Right hindlimb (tissue), 1 donor: Measurements from ENCODE around the gene MARK2.
A peak's percentile ranks its signal among the peaks of the same experiment; 100 is the strongest.

Source experiments
- DNase-seq: peaks from one replicate; pipeline ENCODE4 v3.0.0-alpha.2; 2018

MARK2 gene

DNA sequence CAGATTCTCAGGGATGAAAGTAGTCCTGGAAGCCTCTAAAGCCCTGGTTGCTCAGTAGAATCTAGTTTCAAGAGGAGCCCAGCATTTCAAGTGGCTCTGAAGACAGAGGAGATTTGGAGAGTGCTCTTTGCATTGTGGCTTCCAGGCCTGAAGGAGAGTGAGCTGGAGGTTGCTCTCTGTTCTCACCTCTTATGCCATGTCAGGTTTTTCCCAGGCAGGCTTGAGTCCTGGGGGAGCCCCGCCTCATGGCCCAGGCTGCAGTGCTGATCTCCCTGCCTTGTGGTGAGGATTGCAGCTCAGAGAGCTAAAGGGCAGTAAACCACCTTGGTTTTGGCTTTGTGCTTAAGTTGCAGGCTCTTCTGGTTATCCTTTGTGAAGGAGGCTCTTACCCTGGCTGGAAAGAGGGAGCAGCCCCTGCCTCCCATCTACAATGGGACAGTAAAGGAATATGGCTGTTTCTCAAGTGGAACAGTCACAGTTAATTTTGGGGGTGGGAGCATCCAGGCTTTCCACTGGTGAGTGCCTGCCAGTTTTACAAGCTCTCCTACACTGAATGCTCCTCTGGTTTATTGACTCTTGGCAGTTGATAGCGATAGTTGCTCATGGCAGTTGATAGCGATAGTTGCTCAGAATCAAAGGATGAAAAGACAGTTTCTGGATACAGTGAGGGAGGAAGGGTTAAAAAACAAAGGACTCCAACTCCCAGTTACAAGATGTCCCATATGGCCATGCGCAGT, 45.5 kb downstream of the MARK2 start:
- DNase-seq: no peak

DNA sequence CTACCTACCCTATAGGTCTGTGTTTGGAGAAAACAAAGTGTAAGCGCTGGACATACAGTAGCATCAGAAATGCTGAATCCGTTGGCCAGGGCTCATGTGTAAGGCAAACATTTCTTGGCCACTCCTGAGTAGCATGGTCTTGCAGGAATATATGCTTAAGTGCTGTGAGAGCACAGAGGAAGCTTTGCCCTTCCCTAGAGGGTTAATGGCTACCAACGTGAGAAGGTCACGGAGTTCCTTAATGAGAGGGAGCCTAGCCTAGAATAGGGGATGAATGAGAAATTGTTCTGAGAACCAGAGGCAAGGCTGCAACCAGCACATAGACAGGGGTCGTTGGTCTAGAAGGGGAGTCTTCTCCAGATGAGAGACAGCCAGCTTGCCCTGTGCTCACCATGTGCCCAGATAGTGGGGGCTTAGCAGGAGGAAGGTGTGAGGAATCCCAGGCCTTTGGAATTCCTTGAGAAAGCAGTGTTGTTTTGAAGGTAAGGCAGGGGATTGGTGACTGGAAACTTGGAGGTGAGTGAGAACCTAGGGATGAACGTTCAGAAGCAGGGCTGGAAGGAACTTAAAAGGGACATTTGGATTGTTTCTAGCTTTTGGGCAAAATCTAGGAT, 48.6 kb downstream of the MARK2 start:
- no peak for DNase-seq

DNA sequence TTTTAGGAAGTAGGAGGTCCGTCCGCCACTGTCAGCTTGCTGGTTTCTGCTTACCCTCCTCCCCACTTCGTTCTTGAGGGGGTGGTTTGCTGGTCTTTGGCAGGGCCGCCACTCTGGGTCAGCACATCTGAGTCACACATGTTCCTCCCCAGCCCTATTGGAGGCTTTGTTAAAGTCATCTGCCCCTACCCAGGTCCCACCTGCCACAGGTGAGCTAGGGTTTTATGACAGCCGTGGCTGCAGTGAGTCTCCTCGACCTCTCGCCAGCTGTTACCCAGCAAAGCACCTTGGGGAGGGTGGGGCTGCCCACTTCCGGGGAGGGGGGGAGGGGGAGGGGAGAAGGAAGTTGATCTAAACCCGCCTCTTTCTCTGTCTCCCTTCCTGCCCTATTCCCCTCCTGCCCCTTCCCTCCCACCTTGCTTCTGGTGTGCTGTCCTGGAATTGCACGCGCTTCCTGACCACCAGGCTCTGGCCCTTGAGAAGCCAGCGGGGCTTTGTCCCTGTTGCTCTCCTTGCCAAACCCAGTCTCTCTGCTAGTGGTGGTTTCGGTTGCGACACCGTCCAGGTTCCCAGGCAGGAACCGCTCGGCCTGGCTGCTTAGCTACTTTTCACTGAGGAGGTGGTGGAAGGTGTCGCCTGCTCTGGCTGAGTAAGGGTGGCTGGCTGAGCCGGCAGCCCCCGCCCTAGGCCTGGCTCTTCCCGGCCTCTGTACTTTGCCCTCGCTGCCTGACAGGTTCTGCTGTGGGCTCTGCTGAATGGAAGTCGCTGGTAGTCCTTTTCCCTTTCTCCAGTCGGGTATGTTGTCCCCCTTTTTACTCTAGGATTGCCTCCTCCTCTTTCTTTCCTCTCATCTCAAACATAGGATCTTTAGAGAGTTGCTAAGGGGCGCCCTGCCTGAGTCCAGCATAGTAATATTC, 49.5 kb downstream of the MARK2 start:
- peak; percentile 55 for DNase-seq

- DNase-seq: no peak
Measured at GRCh38 chr11:63889344-63889743, 50.4 kb downstream of the MARK2 start.

- no peak for DNase-seq
Measured at GRCh38 chr11:63890368-63890767, 51.5 kb downstream of the MARK2 start.

DNA sequence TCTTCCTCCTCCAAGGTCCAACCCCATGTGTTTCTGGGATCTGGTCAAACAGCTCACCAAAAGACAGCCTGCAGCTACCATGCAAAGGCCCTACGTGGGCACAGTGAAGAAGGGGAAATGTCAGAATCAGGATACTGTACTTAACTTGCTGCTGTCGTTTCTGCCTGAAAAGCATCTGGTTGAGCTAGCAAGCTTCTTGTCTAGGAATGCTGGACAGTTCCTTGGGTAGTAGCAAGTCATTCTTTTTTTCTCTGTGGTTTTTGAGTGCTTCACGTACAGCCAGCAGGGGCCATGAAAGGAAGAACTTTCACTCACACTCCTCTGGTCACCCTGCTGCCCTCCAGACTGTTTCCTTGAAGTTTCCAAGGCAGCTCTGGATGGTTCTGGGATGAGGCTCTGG, 53.3 kb downstream of the MARK2 start:
- no peak for DNase-seq

DNA sequence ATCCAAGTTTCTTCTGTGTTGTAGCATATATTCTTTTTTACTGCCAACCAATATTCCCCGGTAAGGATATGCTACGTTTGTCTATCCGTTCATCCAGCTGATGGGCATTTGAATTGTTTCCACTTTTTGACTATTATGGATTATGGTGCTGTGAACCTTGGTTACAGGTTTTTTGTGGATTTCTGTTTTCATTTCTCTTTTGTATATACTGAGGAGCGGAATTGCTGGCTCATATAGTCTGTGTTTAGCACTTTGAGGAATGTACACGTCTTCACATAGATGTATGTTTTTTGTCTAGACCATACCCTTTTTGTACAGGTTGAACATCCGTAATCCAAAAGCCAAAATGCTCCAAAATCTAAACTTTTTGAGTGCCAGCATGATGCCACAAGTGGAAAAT, 54.4 kb downstream of the MARK2 start:
- no peak for DNase-seq

- DNase-seq: no peak
Measured at GRCh38 chr11:63896071-63896470, 57.2 kb downstream of the MARK2 start.

- no peak for DNase-seq
Measured at GRCh38 chr11:63897459-63898146, 58.7 kb downstream of the MARK2 start.

DNA sequence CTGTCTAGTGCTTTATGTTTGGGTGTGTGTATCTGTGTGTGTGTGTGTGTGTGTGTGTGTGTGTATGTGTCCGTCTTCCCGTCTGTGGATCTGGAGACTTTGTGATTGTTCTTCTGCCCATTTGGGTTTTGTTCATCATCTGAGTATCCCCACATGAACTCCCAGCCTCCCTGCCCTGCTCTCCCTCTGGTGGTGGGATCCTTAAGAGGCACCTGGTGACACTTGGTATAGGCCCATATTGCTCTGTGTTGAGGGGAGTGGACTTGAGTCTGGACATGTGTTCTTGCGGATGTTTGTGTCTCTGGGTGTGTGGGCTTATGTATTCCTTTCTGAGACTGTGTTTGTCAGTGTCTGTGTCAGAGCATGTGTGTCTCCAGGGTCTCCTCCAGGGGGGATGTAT, 62.8 kb downstream of the MARK2 start:
- DNase-seq: no peak

- no peak for DNase-seq
Measured at GRCh38 chr11:63903884-63904283, 65.0 kb downstream of the MARK2 start.

GRCh38 chr11:63904743-63905142, 65.8 kb downstream of the MARK2 start:
- DNase-seq: no peak

GRCh38 chr11:63905179-63905578, 66.3 kb downstream of the MARK2 start:
- no peak for DNase-seq

DNA sequence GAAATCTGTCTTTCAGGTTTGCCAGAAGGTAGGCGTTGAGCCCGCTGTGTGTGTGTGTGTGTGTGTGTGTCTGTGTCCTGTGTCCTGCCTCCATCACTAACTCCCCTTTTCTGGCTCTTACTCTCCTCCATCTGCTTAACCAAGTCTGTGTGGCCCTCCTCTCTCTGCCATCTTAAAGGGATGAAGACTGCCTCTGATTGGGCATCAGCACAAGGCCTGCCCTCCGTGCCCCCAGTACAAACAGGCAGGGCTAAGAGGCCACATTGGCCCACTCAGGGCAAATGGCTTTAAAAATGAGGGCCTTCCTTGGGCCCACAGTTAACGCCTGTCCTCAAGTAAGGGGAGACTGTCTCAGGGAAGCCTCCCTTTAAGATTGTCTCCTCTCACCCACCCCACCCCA, 67.2 kb downstream of the MARK2 start:
- DNase-seq: no peak

DNA sequence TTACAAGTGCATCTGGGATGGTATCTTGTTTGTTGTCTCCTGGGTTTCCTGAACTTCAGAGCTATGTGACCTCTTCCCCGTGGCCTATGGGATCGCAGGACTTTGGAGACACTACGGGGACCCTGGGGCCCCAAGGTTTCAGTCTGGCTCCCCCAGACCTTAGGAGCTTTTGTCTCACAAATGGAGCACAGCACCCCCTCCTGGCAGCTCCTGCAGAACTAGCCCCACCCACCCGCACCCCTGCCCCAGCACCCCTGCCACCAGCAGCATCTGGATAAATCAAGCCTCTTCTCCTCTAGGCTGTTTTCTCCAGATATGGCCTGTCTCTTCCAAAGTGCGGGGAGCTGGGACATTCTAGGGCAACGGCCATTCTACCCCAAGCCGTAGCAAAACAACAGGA, 67.7 kb downstream of the MARK2 start:
- no peak for DNase-seq

DNA sequence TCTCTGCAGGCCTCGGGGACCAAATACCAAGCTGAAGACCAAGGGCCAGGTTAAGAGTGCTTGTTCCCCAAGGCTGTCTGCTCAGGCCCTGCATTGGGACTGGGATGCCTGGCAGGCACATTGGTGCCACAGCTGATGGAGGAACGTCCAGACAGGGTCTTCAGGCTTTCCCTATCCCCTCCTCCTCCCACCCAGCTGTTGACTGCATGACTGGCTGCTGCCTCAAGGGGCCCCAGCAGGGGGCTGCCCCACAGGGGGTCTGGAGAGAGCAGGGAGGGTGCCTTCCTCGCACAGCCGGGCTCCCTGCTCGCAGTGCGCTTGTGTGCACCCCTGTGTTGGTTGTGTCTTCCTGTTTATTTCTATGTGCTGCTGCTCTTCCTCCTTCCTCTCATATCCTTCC, 68.2 kb downstream of the MARK2 start:
- no peak for DNase-seq

- no peak for DNase-seq
Measured at GRCh38 chr11:63907808-63908530, 69.1 kb downstream of the MARK2 start.

DNA sequence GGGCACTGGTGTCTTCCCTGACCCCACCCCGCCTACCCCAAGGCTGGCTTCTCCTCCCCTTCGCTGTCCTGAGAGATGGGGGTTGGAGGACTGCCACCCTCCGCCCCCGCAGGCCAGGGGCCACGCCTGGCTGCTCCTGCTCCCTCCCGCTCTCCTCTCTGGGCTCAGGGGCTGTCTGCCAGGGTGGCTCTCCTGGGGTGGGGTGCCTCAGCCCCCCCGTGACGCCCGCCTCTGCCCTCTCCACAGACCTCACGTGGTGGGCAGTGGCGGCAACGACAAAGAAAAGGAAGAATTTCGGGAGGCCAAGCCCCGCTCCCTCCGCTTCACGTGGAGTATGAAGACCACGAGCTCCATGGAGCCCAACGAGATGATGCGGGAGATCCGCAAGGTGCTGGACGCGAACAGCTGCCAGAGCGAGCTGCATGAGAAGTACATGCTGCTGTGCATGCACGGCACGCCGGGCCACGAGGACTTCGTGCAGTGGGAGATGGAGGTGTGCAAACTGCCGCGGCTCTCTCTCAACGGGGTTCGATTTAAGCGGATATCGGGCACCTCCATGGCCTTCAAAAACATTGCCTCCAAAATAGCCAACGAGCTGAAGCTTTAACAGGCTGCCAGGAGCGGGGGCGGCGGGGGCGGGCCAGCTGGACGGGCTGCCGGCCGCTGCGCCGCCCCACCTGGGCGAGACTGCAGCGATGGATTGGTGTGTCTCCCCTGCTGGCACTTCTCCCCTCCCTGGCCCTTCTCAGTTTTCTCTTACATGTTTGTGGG, 69.9 kb downstream of the MARK2 start:
- peak; percentile 80 for DNase-seq

DNA sequence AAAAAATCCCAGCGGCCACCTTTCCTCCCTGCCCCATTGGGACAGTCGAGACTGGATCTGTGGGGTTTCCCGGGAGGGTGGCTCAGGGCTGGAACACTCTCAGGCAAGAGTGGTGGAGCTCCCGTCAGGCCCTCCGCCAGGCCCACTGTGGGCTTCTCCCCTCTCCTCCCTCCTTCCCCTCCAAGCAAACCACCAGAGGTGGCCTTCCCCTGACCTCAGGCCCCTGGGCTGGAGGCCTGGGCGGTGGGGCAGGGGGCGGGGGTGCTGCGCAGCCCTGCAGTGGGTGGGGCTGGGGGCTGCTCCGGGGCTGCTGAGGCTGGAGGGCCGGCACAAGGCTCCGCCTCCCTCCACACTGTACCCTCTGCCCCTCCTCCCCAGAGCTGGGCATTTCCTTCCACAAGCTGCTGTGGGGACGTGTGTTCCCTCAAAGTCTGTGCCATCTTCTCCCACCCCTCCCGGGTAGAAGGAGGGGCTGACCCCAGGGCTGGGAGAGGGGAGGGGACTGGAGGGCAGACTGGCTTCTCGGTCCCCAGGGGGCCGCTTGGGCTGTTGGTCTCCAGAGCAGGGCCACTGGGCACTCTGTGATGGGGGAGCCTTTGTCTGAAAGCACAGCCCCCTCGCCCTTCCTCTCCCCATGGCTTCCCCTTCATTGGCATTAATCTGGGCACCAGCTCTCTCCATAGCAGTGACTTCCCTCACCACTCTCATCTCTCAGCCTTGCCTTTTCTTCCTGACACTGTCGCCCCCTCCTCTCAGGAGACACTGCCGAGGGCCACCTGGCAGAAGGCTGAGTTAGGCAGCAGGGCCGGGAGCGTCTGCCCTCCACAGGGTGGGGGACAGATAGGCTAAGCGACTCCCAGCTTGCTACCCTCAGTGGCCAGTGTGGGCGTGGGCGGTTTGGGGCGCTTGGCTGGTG, 70.9 kb downstream of the MARK2 start:
- peak; percentile 79 for DNase-seq

GRCh38 chr11:63910675-63911074, 71.8 kb downstream of the MARK2 start:
- no peak for DNase-seq

- peak; percentile 34 for DNase-seq
Measured at GRCh38 chr11:63911440-63911839, 72.5 kb downstream of the MARK2 start.
